GM12891 (cell line): ENCODE data around the gene OR52J3.

Source experiments
- POLR2A ChIP-seq: IDR thresholded peaks from 2 replicates; pipeline ENCODE4 v1.6.1; 2011; ENCODE audit warnings: low read depth, low read length, control low read depth
- POLR2AphosphoS5 ChIP-seq: IDR thresholded peaks from 2 replicates; pipeline ENCODE4 v1.6.1; 2011; ENCODE audit warnings: low read depth, low read length, control low read depth
- SPI1 ChIP-seq: IDR thresholded peaks from 2 replicates; pipeline ENCODE4 v1.6.1; 2011; ENCODE audit warnings: low read depth, low read length, control low read depth
- TAF1 ChIP-seq: IDR thresholded peaks from 2 replicates; pipeline ENCODE4 v1.6.1; 2011; ENCODE audit warnings: low read depth, low read length, control low read depth

DNA sequence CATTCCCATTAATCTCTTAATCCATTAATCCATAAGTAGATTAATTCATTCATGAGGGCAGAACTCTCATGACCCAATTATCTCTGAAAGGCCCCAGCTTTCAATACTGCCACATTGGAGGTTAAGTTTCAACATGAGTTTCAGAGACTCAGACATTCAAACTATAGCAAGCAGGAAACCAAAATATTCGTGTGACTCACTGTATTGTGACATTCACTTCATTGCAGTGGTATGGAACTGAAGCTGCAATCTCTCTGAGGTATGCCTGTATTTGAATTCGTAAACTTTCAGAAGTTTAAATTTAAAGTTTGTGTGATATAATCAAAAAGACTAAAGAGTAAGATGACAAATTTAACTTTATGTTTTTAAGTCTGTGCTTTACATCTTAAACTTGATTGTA is 2.9 kb upstream of the OR52J3 start:
- no peak for TF ChIP-seq POLR2A
- TF ChIP-seq SPI1: no peak
- TF ChIP-seq POLR2AphosphoS5: no peak
- TF ChIP-seq TAF1: no peak
